HFFc6 (cell line): ENCODE results near the gene MIGA2. TPM values are rescaled to one million over a fixed set of nuclear protein-coding genes. Genes with fewer than 3 reads are reported as not detected.

Experiments
- DNase-seq: peaks from one replicate; pipeline ENCODE4 v3.0.0-alpha.2; 2018
- H3K27ac Mint-ChIP-seq: 2 replicates; pipeline ENCODE4 v1.8.0; 2020; ENCODE audit warnings: mild to moderate bottlenecking, mixed read lengths
- H3K27me3 Mint-ChIP-seq: 2 replicates; pipeline ENCODE4 v1.8.0; 2021; ENCODE audit warnings: mild to moderate bottlenecking, moderate library complexity, mixed read lengths; ENCODE audit not compliant: insufficient read depth
- H3K36me3 Mint-ChIP-seq: 2 replicates; pipeline ENCODE4 v1.8.0; 2021; ENCODE audit warnings: low read depth, mixed read lengths
- H3K4me1 Mint-ChIP-seq: 2 replicates; pipeline ENCODE4 v1.8.0; 2020; ENCODE audit warnings: low read depth, mixed read lengths
- H3K4me3 Mint-ChIP-seq: 2 replicates; pipeline ENCODE4 v1.8.0; 2020; ENCODE audit warnings: mild to moderate bottlenecking, moderate library complexity, mixed read lengths
- H3K9me3 Mint-ChIP-seq: 2 replicates; pipeline ENCODE4 v1.8.0; 2020; ENCODE audit warnings: mild to moderate bottlenecking, mixed read lengths
- CTCF ChIP-seq: fragments of 200-600 bp; sonication (generic); IDR thresholded peaks from 2 replicates; pipeline ENCODE4 v1.5.0; 2021; ENCODE audit warnings: antibody characterized with exemption, mild to moderate bottlenecking
- total RNA-seq, 6 experiments: library from RNA; stranded (reverse); fragmentation: NEBNext Ultra II Directional; extraction: Animal tissue kit (Norgen Biotek cat#: 25700); gene quantifications; 2 replicates in 1 of 6; 3 replicates in 5 of 6; pipeline ENCODE4 v1.2.3, GENCODE V29; 2021

MIGA2 gene
- total RNA-seq, 6 experiments from 2014 or later, result 20.2 to 30.2 (median 22.2) TPM

GRCh38 chr9:129095170-129095667, 58.8 kb downstream of the MIGA2 start:
- DNase-seq, result no peak
- no peaks in the 10 kb centered on the region for H3K9me3 Mint-ChIP-seq
- H3K4me3 Mint-ChIP-seq, result no peak overlapping the region
- H3K4me1 Mint-ChIP-seq, result no peaks in the 10 kb centered on the region
- TF ChIP-seq CTCF, result no peak
- no peaks in the 10 kb centered on the region; the same call in 1 of the 2 replicates for H3K27me3 Mint-ChIP-seq
- H3K27ac Mint-ChIP-seq, result no peak overlapping the region
- peaks cover 20% of the 10 kb centered on the region for H3K36me3 Mint-ChIP-seq

- H3K36me3 Mint-ChIP-seq, result peaks cover 17% of the 10 kb centered on the region
- no peak for DNase-seq
- no peak overlapping the region for H3K4me3 Mint-ChIP-seq
- H3K27ac Mint-ChIP-seq, result no peak overlapping the region
- no peaks in the 10 kb centered on the region for H3K4me1 Mint-ChIP-seq
- H3K27me3 Mint-ChIP-seq, result no peaks in the 10 kb centered on the region; the same call in 1 of the 2 replicates
- no peak for TF ChIP-seq CTCF
- no peaks in the 10 kb centered on the region for H3K9me3 Mint-ChIP-seq
Observed at GRCh38 chr9:129095908-129096307, 59.5 kb downstream of the MIGA2 start.

GRCh38 chr9:129097671-129098306, 61.4 kb downstream of the MIGA2 start:
- TF ChIP-seq CTCF, result no peak
- H3K4me1 Mint-ChIP-seq, result no peaks in the 10 kb centered on the region
- H3K27me3 Mint-ChIP-seq, result no peaks in the 10 kb centered on the region; the same call in 1 of the 2 replicates
- H3K4me3 Mint-ChIP-seq, result no peak overlapping the region
- DNase-seq, result no peak
- peaks cover 16% of the 10 kb centered on the region for H3K36me3 Mint-ChIP-seq
- no peaks in the 10 kb centered on the region for H3K9me3 Mint-ChIP-seq
- no peak overlapping the region for H3K27ac Mint-ChIP-seq

- no peaks in the 10 kb centered on the region for H3K9me3 Mint-ChIP-seq
- DNase-seq, result no peak
- no peak overlapping the region for H3K4me3 Mint-ChIP-seq
- H3K27me3 Mint-ChIP-seq, result no peaks in the 10 kb centered on the region
- H3K4me1 Mint-ChIP-seq, result no peaks in the 10 kb centered on the region
- no peak for TF ChIP-seq CTCF
- peaks cover 16% of the 10 kb centered on the region for H3K36me3 Mint-ChIP-seq
- no peak overlapping the region for H3K27ac Mint-ChIP-seq
Observed at GRCh38 chr9:129098328-129098727, 61.9 kb downstream of the MIGA2 start.

- no peak for DNase-seq
- H3K4me3 Mint-ChIP-seq, result no peak overlapping the region
- H3K9me3 Mint-ChIP-seq, result no peaks in the 10 kb centered on the region
- TF ChIP-seq CTCF, result no peak
- peaks cover 16% of the 10 kb centered on the region for H3K36me3 Mint-ChIP-seq
- H3K27ac Mint-ChIP-seq, result no peak overlapping the region
- H3K4me1 Mint-ChIP-seq, result no peaks in the 10 kb centered on the region
- H3K27me3 Mint-ChIP-seq, result no peaks in the 10 kb centered on the region
Observed at GRCh38 chr9:129100383-129101169, 64.2 kb downstream of the MIGA2 start.
